ENCODE data around the gene KNDC1.
"Not testable (repeated sequence)": the region's sequence is repeated elsewhere in the genome, so short reads cannot be mapped to it uniquely, and the experiment has no call there.

Gene KNDC1

DNA sequence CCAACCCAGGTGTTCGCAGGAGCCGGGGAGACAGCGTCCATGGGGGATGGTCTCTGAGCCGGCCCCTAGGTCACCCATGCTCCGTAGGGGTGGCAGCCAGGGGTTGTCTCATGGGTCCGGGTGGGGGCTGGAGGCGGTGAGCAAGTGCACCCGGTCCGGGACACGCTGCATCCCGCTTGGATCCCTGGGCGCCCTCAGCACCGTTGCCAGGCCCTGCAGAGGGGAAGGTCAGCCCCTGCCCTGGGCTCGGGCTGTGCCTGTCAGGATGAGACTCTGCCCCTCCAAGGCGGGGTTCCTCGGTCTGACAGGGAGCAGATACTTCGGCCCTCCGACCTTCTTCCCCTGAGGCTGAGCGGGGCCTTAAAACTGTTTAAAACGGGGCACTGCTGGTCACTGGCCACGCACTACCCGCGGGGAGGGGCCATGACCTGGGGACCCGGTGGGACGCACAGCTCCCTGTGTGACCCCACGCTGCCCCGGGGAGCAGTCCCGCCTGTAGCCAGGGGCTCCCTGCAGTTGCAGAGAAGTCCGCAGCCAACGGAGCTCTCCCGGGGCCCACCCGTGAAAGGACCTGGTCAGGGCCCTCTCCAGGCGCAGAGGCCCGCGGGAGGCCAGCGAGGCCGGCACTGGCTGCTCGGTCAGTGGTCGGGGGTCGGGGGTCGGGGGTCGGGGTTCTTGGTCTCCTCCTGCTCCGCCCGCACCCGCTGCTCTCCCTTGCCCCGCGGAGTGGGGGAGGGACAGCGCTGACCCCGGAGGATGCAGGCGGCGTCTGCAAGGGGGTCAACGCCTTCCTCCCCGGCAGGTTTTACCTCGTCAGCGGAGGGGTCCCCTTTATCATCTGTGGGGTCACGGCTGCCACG lies 33.4 kb upstream of the KNDC1 start:
- no peak for DNase-seq (ENCODE audit: low read depth in 3 of 3, low spot score in 1 of 3)

DNA sequence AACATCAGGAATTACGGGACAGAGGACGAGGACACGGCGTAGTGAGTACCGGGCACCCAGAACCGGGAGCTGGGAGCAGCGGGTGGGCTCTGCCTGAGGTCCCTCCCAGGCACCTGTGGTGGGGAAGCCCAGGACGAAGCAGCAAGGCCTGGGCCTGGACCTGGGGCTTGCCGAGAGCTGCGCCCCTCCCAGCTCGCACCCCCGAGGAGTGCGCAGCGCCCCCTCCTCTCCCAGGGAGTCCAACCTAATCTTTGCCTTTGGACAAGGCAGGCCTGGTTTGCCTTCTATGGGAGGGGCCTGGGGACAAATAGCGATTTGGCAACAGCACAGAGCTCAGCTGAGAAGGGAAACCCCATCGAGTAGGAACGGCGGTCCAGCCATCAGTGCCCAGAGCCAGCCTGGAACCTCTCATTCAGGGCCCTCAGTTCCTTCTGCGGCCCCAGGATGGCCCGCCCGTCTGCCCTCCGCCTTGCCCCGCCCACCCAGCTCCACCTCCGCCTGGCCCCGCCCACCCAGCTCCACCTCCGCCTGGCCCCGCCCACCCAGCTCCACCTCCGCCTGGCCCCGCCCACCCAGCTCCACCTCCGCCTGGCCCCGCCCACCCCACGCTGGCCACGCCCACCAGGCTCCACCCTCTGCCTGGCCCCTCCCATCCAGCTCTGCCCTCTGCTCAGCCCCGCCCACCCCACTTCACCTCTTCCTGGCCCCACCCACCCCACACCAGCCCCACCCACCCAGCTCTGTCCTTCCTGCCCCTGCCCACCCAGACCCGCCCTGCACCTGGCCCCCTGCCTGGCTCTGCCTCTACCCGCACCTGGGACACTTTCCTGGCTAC lies 32.5 kb upstream of the KNDC1 start:
- peak in 1 of 3 donors; percentile 18 for DNase-seq (ENCODE audit: low read depth in 3 of 3, low spot score in 1 of 3)

DNA sequence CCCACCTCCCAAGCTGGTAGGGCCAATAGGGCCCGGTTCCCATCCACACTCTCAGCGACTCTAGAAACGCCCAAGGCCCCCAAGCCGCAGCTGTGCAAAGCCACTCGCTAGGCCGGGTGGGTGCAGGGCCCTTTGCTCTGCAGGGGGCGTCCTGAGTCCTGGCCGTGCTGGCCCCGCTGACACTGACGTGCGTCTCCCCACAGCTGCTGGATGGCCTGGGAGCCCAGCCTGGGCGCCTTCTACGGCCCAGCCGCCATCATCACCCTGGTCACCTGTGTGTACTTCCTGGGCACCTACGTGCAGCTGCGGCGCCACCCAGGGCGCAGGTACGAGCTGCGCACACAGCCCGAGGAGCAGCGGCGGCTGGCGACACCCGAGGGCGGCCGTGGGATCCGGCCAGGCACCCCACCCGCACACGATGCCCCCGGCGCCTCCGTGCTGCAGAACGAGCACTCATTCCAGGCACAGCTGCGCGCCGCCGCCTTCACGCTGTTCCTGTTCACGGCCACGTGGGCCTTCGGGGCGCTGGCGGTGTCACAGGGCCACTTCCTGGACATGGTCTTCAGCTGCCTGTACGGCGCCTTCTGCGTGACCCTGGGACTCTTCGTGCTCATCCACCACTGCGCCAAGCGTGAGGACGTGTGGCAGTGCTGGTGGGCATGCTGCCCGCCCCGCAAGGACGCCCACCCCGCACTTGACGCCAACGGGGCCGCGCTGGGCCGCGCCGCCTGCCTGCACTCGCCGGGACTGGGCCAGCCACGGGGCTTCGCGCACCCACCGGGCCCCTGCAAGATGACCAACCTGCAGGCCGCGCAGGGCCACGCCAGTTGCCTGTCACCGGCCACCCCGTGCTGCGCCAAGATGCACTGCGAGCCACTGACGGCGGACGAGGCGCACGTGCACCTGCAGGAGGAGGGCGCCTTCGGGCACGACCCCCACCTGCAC lies 31.6 kb upstream of the KNDC1 start:
- DNase-seq (ENCODE audit: low read depth in 3 of 3, low spot score in 1 of 3) = no peak

DNA sequence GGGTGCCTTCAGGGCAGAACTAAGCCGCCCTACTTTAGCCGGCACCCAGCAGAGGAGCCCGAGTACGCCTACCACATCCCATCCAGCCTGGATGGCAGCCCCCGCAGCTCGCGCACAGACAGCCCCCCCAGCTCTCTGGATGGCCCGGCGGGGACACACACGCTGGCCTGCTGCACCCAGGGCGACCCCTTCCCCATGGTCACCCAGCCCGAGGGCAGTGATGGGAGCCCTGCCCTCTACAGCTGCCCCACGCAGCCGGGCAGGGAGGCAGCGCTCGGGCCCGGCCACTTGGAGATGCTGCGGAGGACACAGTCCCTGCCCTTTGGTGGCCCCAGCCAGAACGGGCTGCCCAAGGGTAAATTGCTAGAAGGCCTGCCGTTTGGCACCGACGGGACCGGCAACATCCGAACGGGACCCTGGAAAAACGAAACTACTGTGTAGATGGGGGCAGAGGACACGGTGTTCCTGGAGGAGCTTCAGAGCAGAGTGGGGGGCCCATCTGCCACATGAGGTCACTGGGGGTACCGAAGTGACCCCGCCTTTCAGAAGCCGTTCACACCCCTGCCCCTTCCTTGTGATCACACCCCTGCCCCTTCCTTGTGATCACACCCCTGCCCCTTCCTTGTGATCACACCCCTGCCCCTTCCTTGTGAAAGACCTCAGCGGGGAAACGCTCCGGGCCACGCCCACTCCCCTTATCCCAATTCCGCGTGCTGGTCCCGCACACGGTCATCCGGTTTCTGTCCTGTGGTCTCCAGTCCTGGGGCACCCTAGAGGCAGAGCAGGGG lies 30.8 kb upstream of the KNDC1 start:
- DNase-seq (ENCODE audit: low read depth in 3 of 3, low spot score in 1 of 3) = no peak

DNA sequence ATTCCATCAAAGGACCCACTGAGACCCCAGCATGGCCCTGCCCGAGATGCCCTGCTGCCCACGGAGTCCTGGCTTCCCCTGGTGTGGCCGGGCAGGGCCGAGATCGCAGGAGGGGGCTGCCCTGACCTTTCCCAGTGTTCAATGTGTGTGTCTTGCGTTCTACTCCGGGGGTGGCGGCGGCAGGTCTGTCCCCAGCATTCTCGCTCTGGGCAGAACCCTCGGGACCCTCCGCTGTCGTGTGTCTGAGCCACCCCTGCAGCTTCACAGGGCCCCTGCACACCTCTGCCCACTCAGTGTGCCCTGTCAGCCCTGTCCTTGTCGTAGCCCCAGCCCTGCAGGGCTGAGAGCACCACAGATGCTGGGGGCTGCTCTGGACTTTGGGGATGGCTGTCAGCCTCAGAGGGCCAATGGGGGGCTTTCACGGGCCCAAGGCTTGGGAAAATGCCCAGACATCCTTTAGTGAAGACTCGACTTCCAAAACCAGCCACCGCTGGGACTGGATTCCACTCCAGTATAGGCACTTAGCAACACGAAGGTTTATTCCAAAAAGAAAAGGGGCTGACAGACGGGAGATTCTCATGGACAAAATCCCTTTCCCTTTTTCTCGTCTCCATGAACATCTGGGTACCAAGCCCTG lies 30.0 kb upstream of the KNDC1 start:
- no peak for DNase-seq (ENCODE audit: low read depth in 3 of 3, low spot score in 1 of 3)

DNA sequence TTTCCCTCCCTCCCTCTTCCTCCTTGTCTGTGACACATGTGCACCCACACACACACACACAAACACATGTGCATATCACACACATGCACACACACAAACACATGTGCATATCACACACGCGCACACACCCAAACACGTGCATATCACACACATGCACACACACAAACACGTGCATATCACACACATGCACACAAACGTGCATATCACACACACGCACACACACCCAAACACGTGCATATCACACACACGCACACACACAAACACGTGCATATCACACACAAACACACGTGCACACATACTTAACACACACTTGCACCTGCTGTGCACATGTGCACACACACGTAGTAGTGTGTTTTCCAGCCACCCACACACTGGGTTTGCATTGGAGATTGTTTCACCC lies 29.4 kb upstream of the KNDC1 start:
- DNase-seq (ENCODE audit: low read depth in 3 of 3, low spot score in 1 of 3) = no peak

DNA sequence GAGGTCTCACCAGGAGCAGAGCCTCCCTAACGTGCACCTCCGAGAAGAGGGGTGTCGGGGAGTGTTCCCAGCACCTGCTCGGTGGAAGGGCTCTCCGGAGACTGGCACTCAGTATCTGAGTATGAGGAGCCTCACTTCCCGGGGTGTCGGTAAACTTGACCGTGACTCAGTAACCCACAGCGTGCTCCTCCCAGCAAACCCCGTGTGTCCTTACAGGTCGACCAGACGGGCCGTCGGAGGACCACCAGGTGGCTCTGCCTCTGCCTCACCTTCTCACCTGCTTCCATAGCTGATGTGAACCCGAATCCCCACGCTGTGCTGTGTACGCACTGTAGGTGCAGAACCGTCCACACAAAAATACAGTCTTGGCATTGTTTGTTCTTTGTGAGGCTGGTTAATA lies 29.0 kb upstream of the KNDC1 start:
- DNase-seq (ENCODE audit: low read depth in 3 of 3, low spot score in 1 of 3) = no peak

DNA sequence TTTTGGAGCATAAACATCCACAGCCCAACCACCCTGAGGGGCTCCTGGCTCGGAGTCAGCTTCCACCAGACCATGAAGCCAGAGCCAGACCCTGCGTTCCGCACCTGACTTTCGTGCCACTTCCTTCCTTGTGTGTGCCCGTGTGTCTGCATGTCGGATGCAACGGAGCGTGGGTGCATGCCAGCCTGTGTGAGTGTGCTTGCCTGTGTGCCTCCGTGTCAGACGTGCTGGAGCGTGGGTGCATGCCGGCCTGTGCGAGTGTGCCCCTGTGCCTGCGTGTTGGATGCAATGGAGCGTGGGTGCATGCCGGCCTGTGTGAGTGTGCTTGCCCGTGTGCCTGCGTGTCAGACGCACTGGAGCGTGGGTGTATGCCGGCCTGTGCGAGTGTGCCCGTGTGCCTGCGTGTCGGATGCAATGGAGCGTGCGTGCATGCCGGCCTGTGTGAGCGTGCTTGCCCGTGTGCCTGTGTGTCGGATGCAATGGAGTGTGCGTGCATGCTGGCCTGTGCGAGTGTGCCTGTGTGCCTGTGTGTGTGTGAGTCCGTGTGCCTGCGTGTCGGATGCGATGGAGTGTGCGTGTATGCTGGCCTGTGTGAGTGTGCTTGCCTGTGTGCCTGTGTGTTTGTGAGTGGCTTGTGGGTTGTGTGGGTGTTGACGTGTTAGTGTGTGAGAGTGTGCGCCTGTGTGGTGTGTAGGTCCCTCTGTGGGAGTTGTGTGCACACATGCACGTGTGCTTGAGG lies 28.1 kb upstream of the KNDC1 start:
- DNase-seq (ENCODE audit: low read depth in 3 of 3, low spot score in 1 of 3) = no peak

DNA sequence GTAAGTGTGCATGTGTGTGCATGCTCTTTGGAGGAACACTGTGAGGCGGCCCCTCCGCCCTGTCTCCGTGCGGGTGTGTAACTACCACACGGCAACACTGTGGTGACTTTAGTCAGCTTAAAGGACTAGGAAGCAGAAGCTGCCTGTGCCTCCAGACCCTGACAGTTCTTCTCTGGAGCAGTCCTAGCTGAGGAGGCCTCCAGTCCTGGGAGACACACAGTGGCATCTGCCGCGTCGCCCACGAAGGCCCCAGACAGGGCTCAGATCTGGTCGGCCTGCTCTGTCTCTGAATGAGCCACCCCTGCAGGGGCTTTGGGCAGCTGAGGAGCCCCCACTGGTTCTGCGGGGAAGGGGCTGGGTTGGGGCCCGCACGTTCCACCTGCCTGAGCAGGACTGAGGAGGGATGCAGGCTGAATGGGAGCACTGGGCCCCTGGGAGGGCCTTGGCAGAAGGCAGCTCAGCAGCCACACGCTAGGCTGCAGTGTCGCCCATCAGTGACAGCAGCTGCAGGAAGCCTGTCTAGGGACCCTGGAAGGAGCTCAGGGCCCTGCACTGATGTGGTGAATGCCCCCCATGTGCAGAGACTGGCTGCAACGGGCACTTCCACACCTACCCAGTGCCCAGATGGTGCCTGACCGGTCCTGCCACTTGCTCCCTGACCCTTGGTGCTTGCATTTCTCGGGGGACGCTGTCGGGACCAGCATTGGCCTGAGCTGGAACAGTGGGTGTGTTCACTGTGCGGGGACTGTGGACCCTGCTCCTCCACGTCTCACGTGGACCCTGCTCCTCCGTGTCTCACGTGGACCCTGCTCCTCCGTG lies 27.3 kb upstream of the KNDC1 start:
- no peak for DNase-seq (ENCODE audit: low read depth in 3 of 3, low spot score in 1 of 3)

DNA sequence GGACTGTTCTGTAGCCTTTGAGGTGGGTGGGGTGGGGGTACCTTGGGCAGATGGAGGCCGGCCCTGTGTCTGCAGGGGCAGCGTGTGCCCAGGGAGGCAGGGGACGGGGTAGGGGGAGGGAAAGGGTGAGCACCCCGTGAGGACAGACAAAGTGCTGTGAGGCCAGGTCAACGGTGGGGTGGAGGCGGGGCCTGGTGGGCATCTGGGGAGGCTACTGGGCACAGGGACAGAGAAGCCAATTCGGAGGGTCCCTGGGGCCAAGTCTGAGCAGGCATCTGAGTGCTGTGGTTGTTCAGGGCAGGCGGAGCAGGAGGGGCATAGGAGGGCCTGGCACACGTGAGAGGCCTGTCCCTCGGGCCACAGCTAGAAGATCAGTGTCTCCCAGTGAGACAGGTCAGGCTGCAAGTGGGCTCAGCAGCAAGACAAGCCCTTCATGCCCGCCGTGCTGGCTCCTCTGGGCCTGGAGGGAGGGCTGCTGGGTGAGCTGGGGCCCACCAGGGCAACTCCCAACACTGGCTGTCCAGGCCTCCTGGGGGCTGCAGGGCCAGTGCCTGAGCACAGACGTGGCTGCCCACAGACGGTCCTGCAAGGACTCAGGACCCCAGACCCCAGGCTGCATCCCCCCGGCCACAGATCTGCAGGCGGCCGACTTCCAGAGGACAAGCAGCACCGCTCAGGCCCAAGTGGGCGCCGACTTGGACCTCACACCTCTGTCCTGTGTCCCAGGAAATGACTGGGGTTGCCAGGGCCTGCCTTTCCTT lies 26.4 kb upstream of the KNDC1 start:
- DNase-seq (ENCODE audit: low read depth in 3 of 3, low spot score in 1 of 3) = no peak

DNA sequence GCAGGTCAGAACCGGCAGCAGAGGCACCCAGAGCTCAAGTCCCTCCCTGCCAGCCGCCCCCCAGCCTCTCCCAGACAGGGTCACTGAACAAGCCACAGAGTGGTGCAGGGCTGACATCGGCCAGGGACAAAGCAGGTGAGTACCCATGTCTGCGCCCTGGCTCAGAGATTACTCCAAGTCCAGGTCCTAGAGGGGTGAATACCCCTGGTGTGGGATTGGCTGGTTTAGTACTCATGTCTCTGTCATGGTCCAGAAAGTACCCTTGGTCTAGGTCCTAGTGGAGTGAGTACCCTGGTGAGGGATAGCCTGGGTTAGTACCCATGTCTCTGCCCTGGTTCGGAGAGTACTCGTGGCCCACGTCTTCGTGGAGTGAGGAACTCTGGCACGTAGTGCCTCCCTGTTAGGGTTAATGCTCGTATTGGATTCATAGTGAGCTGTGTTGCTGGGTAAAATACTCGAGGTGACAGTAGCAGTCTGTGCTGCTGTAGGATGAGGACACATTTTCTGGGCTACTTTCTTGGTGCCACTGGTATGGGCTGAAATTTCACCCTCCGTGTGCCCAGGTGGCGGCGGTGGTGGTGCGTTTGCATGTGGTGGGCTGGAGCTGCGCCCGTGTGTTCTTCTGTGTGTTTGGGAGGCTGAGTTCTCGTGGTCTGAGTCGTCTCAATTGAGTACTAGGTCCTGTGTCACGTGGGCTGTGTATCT lies 25.5 kb upstream of the KNDC1 start:
- DNase-seq (ENCODE audit: low read depth in 3 of 3, low spot score in 1 of 3) = no peak

DNA sequence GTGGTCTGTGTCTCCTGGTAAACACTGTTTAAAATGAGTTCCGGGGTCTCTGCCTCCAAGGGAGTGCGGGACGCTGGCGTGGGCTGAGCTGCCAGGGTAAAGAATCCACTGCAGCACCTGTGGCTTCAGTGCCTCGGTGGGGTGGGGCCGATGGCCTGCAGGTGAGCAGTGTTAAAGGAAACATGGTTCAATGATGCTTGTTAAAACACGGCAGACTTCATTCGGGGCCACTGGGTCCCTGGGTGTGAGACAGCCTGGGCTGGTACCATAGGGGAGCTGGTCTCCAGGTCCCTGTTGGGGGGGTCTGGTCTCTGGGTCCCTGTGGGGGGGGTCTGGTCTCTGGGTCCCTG lies 24.9 kb upstream of the KNDC1 start:
- no peak for DNase-seq (ENCODE audit: low read depth in 3 of 3, low spot score in 1 of 3)

DNA sequence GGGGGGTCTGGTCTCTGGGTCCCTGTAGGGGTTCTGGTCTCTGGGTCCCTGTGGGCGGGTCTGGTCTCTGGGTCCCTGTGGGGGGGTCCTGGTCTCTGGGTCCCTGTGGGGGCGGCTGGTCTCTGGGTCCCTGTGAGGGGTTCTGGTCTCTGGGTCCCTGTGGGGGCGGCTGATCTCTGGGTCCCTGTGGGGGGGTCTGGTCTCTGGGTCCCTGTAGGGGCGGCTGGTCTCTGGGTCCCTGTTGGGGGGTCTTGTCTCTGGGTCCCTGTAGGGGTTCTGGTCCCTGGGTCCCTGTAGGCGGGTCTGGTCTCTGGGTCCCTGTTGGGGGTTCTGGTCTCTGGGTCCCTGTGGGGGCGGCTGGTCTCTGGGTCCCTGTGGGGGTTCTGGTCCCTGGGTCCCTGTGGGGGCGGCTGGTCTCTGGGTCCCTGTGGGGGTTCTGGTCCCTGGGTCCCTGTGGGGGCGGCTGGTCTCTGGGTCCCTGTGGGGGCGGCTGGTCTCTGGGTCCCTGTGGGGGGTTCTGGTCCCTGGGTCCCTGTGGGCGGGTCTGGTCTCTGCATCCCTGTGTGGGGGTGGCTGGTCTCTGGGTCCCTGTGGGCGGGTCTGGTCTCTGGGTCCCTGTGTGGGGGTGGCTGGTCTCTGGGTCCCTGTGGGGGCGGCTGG lies 22.4 kb upstream of the KNDC1 start:
- DNase-seq (ENCODE audit: low read depth in 3 of 3, low spot score in 1 of 3) = not testable (repeated sequence)

DNA sequence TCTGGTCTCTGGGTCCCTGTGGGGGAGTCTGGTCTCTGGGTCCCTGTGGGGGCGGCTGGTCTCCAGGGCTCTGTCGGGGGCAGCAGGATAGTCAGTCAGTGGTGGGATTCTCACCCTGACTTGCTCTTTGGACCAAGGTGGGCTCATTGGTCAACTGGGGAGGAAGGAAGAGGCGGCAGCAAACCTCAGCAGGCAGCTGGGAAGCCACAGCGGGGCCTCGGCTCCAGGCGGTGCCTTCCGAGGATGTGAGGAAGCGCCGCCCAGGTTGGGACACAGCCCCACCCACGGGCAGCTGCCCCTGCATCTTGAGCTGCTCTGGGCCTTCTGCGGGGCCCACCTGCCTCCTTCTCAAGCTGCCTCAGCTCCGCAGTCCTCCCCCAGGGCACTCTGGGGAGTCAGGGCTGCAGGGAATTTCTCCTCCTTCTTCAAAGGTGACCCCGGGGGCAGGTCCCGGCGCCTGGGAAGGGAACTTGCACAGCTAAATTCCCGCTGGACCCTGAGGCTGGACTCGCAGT lies 20.4 kb upstream of the KNDC1 start:
- no peak for DNase-seq (ENCODE audit: low read depth in 3 of 3, low spot score in 1 of 3)

DNA sequence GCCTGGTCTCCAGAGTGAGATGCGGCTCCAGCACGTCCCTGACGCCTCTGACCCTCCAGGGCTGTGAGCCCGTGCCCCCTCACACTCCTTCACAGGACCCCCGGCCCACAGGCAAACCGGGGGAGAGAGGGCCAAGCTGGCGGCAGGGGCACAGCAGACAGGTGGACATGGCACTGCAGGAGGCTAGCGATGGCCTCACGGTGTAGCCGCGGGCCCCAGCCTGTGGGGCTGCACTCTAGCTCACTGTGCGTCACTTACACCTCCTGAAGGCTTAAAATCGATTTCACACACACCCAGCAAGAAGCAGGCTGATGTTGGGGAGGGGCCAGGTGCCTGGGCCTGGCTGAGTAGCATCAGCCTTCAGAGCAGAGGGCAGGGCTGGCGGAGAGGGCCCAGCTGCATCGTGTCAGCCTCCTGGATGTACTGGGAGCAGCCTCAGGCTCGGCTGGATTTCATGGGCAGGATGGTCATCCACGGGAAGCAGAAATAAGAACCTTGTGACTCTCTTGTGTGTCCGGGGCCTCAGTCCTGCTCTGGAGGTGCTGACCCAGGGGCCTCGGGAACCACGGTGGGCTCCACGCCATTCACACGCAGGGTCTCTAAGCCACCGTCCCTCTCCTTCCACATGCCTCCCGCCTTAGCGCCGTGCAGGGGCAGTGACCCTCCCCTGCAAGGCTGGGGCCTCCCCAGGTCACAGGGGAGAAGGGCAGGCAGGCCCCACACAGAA lies 19.4 kb upstream of the KNDC1 start:
- DNase-seq (ENCODE audit: low read depth in 3 of 3, low spot score in 1 of 3) = no peak
